Thoracic aorta (tissue), 2 donors: ENCODE results near the gene ENAH. TPM values are rescaled to one million over a fixed set of nuclear protein-coding genes. Genes with fewer than 3 reads are reported as not detected.

ENCODE experiments used
- ATAC-seq: fragments of 150-250 bp; one replicate; pipeline ENCODE4 v1.8.0; 2017; ENCODE audit warnings: low read depth; ENCODE audit not compliant: insufficient number of reproducible peaks, low FRiP score
- DNase-seq: peaks from one replicate; pipeline ENCODE4 v3.0.0-alpha.2; 2020; ENCODE audit warnings: low spot score
- H3K27ac ChIP-seq, 2 donors: fragments of 200-600 bp; sonication (generic); 1 replicate in 1 of 2; 2 replicates in 1 of 2; pipeline ENCODE4 v1.5.1; 2016; ENCODE audit warnings: mild to moderate bottlenecking in 2 of 2, moderate library complexity in 2 of 2
- H3K27me3 ChIP-seq: fragments of 200-600 bp; sonication (generic); replicated peaks from 2 replicates; pipeline ENCODE4 v1.6.0; 2016; ENCODE audit warnings: mild to moderate bottlenecking; ENCODE audit not compliant: insufficient read depth
- H3K36me3 ChIP-seq: fragments of 200-600 bp; sonication (generic); one replicate; pipeline ENCODE4 v1.5.1; 2016
- H3K4me1 ChIP-seq, 2 donors: fragments of 200-600 bp; sonication (generic); 1 replicate in 1 of 2; 2 replicates in 1 of 2; pipeline versions ENCODE4 v1.5.1 to v1.6.0; 2016; ENCODE audit warnings: low read depth in 2 of 2, mild to moderate bottlenecking in 1 of 2; ENCODE audit not compliant: control insufficient read depth in 1 of 2
- H3K4me3 ChIP-seq: fragments of 200-600 bp; sonication (generic); 2 replicates; pipeline ENCODE4 v1.5.1; 2016; ENCODE audit warnings: mild to moderate bottlenecking
- H3K9me3 ChIP-seq: fragments of 200-600 bp; sonication (generic); 2 replicates; pipeline ENCODE4 v1.5.1; 2016
- CTCF ChIP-seq: fragments of 200-600 bp; sonication (generic); IDR thresholded peaks from one replicate; pipeline ENCODE4 v1.5.1; 2019; ENCODE audit warnings: antibody characterized with exemption
- total RNA-seq, 2 donors: library from RNA; depleted of rRNA; stranded (reverse); fragments of >200 nt; gene quantifications; one replicate each; pipeline versions ENCODE4 v1.1.0 to v1.2.3, GENCODE V29; 2016

ENAH gene
- total RNA-seq, 2 donors from 2014 or later = 111 to 119 TPM

DNA sequence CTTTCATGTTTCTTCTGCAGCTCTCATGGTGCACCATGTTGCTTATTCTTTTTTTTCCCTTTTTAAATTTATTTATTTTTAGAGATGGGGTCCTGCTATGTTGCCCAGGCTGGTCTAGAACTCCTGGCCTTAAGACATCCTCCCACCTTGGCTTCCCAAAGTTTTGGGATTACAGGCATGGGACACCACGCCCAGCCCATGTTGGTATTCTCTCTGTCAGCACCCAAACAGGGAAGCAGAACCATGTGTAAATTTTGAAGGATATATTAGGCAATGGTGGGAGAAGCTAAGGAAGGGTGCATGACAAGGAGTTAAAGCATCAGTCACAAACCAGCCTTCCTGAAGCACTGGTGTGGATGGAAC, 39.6 kb upstream of the ENAH start:
- H3K4me1 ChIP-seq = peaks cover 41 to 71% of the 10 kb centered on the region in 2 donors
- no peaks in the 10 kb centered on the region for H3K9me3 ChIP-seq
- no peaks in the 10 kb centered on the region for H3K36me3 ChIP-seq
- H3K4me3 ChIP-seq = no peak overlapping the region
- no peak for TF ChIP-seq CTCF
- no peaks in the 10 kb centered on the region for H3K27me3 ChIP-seq
- H3K27ac ChIP-seq = peak overlapping the region; percentile 82 to 85
- no peak for DNase-seq
- no peak for ATAC-seq

DNA sequence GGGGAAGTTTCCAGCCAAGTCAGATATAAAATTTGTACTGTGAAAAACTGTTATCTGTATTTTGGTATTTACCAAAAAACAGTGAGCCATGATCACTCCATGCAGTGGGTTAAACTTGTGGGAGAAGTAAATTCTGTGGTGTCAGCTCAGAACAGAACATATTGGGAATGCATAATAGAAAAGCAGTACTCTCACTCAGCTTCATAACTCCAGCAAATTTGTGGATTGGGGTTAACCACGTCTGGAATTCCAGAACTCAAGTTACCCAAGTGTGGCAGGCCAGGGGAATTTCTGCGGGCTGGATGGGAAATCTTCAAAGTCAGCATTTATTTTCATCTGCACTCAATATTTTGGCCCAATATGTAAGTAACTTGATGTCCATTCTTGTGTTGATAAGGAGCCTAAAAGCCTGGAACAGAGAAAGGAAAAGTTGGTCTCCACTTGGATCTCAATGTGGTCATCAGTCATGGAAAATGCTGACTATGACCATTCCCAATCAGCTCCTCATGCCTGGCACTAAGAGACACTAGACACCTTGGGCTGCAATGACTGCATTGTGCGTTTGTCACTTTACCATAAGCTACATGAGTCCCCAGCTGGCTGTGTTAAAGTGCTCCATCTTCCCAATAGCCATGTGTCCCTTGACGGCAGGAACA, 39.1 kb upstream of the ENAH start:
- no peaks in the 10 kb centered on the region for H3K9me3 ChIP-seq
- peak overlapping the region; percentile 82 to 85 for H3K27ac ChIP-seq
- peaks cover 41 to 66% of the 10 kb centered on the region in 2 donors for H3K4me1 ChIP-seq
- H3K36me3 ChIP-seq = no peaks in the 10 kb centered on the region
- no peak overlapping the region for H3K4me3 ChIP-seq
- no peak for ATAC-seq
- H3K27me3 ChIP-seq = no peaks in the 10 kb centered on the region
- DNase-seq = no peak
- TF ChIP-seq CTCF = no peak

DNA sequence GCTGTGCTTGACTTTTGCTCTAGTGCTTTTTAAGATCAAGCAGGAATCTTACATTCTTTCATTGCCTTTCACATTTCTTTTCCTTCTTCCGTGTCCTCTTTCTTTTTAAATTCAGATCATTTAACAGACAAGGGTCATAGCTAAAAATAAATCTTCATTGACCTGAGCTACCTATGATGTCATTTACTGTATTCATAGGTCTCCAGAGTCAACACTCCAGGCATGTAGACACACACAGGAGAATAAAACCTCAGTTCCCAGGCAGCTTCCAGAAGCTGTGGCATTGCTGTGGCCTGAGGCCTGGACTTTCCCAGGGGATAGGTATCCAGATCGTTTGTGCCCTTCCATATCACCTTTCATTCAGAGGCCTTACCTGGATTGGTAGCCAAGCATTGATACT, 38.5 kb upstream of the ENAH start:
- H3K4me3 ChIP-seq = no peak overlapping the region
- TF ChIP-seq CTCF = no peak
- H3K4me1 ChIP-seq = peaks cover 35 to 62% of the 10 kb centered on the region in 2 donors
- no peaks in the 10 kb centered on the region for H3K9me3 ChIP-seq
- H3K27ac ChIP-seq = peak overlapping the region; percentile 82 to 85
- H3K27me3 ChIP-seq = no peaks in the 10 kb centered on the region
- H3K36me3 ChIP-seq = no peaks in the 10 kb centered on the region
- ATAC-seq (no peak), DNase-seq (no peak)

DNA sequence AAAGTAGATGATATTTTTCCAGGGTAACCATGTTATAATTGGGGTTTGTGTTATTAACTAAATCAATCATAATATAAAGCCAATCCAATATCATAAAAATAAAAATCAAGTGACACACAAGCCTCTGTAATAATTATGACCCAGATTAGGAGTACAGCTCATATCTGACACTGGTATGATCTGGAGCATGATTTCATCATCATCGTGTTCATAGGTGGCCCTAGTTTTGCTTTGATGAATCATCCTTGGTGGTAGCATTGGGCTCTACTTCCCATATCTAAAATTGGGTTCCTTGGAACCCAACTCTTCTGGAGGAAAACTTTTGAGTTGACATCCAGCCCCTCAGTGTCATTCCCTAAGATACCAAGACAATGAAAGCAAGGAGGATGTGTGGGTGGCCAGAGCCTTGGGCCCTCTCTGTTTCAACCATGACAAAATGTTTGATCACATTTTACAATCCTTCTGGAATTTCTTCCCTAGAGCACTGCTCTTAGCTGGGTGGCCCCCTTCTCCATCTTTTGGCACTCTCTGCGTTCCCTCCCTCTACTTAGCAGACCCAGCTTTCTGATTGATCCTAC, 37.0 kb upstream of the ENAH start:
- Histone ChIP-seq H3K4me1 (peaks cover 27 to 60% of the 10 kb centered on the region in 2 donors), H3K27me3 (no peaks in the 10 kb centered on the region), H3K9me3 (no peaks in the 10 kb centered on the region), H3K4me3 (no peak overlapping the region), H3K36me3 (no peaks in the 10 kb centered on the region), H3K27ac (peak overlapping the region in 1 of 2 donors; percentile 0)
- no peak for TF ChIP-seq CTCF
- ATAC-seq (no peak), DNase-seq (no peak)

- Histone ChIP-seq H3K27ac (no peak overlapping the region), H3K4me1 (peaks cover 14 to 49% of the 10 kb centered on the region in 2 donors), H3K36me3 (no peaks in the 10 kb centered on the region), H3K9me3 (no peaks in the 10 kb centered on the region), H3K4me3 (no peak overlapping the region), H3K27me3 (no peaks in the 10 kb centered on the region)
- TF ChIP-seq CTCF = no peak
- DNase-seq (no peak), ATAC-seq (no peak)
These were observed 35.4 kb upstream of the ENAH start for GRCh38 chr1:225688345-225688744.
